ENCODE data around the gene GXYLT2. TPM values are rescaled to one million over a fixed set of nuclear protein-coding genes. Genes with fewer than 3 reads are reported as not detected.

Gene GXYLT2
- total and polyA plus RNA-seq, 2 of the 13 experiments (the other 11 are each of a cell fraction or from before 2014, with no cell fraction given) = 4.3 to 6.9 TPM

- no peak for TF ChIP-seq ZNF598 (CRISPR knock-in tag; IDR thresholded peaks at IDR 0.05; ENCODE audit: borderline replicate concordance)
- TF ChIP-seq, protein P1, sequence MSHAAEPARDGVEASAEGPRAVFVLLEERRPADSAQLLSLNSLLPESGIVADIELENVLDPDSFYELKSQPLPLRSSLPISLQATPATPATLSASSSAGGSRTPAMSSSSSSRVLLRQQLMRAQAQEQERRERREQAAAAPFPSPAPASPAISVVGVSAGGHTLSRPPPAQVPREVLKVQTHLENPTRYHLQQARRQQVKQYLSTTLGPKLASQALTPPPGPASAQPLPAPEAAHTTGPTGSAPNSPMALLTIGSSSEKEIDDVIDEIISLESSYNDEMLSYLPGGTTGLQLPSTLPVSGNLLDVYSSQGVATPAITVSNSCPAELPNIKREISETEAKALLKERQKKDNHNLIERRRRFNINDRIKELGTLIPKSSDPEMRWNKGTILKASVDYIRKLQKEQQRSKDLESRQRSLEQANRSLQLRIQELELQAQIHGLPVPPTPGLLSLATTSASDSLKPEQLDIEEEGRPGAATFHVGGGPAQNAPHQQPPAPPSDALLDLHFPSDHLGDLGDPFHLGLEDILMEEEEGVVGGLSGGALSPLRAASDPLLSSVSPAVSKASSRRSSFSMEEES (CRISPR knock-in tag; IDR thresholded peaks at IDR 0.05) = no peak
- TF ChIP-seq IKZF4 (CRISPR knock-in tag; IDR thresholded peaks at IDR 0.05; ENCODE audit: borderline replicate concordance, low read depth, not compliant biosample characterization) = no peak
- TF ChIP-seq, protein P2, sequence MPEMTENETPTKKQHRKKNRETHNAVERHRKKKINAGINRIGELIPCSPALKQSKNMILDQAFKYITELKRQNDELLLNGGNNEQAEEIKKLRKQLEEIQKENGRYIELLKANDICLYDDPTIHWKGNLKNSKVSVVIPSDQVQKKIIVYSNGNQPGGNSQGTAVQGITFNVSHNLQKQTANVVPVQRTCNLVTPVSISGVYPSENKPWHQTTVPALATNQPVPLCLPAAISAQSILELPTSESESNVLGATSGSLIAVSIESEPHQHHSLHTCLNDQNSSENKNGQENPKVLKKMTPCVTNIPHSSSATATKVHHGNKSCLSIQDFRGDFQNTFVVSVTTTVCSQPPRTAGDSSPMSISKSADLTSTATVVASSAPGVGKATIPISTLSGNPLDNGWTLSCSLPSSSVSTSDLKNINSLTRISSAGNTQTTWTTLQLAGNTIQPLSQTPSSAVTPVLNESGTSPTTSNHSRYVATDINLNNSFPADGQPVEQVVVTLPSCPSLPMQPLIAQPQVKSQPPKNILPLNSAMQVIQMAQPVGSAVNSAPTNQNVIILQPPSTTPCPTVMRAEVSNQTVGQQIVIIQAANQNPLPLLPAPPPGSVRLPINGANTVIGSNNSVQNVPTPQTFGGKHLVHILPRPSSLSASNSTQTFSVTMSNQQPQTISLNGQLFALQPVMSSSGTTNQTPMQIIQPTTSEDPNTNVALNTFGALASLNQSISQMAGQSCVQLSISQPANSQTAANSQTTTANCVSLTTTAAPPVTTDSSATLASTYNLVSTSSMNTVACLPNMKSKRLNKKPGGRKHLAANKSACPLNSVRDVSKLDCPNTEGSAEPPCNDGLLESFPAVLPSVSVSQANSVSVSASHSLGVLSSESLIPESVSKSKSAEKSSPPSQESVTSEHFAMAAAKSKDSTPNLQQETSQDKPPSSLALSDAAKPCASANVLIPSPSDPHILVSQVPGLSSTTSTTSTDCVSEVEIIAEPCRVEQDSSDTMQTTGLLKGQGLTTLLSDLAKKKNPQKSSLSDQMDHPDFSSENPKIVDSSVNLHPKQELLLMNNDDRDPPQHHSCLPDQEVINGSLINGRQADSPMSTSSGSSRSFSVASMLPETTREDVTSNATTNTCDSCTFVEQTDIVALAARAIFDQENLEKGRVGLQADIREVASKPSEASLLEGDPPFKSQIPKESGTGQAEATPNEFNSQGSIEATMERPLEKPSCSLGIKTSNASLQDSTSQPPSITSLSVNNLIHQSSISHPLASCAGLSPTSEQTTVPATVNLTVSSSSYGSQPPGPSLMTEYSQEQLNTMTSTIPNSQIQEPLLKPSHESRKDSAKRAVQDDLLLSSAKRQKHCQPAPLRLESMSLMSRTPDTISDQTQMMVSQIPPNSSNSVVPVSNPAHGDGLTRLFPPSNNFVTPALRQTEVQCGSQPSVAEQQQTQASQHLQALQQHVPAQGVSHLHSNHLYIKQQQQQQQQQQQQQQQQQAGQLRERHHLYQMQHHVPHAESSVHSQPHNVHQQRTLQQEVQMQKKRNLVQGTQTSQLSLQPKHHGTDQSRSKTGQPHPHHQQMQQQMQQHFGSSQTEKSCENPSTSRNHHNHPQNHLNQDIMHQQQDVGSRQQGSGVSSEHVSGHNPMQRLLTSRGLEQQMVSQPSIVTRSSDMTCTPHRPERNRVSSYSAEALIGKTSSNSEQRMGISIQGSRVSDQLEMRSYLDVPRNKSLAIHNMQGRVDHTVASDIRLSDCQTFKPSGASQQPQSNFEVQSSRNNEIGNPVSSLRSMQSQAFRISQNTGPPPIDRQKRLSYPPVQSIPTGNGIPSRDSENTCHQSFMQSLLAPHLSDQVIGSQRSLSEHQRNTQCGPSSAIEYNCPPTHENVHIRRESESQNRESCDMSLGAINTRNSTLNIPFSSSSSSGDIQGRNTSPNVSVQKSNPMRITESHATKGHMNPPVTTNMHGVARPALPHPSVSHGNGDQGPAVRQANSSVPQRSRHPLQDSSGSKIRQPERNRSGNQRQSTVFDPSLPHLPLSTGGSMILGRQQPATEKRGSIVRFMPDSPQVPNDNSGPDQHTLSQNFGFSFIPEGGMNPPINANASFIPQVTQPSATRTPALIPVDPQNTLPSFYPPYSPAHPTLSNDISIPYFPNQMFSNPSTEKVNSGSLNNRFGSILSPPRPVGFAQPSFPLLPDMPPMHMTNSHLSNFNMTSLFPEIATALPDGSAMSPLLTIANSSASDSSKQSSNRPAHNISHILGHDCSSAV (CRISPR knock-in tag; IDR thresholded peaks at IDR 0.05; ENCODE audit: borderline replicate concordance) = no peak
- TF ChIP-seq ZNF138 (CRISPR knock-in tag; IDR thresholded peaks at IDR 0.05; ENCODE audit: low read depth) = no peak
- TF ChIP-seq KDM6A (CRISPR knock-in tag; IDR thresholded peaks at IDR 0.05; ENCODE audit: low read depth) = no peak
- TF ChIP-seq ETV5 (CRISPR knock-in tag; IDR thresholded peaks at IDR 0.05; ENCODE audit: borderline replicate concordance) = no peak
- no peak for TF ChIP-seq REST (IDR thresholded peaks at IDR 0.05; ENCODE audit: borderline replicate concordance in 1 of 2, low read depth in 1 of 2, low read length in 2 of 2)
Observed at GRCh38 chr3:72962317-72962716, 74.5 kb downstream of the GXYLT2 start (continued).

All from HepG2 (cell line).